Ishikawa (cell line): Measurements from ENCODE around the gene NUP210.

Experiments
- RAD21 ChIP-seq: IDR thresholded peaks from 2 replicates; pipeline ENCODE4 v1.6.1; 2012; ENCODE audit warnings: low read depth
- YY1 ChIP-seq: IDR thresholded peaks from 2 replicates; pipeline ENCODE4 v1.6.1; 2012; ENCODE audit warnings: low read depth
- TF ChIP-seq, protein P1 (sequence below): IDR thresholded peaks from 2 replicates; pipeline ENCODE4 v1.6.1; 2012; ENCODE audit warnings: low read depth, mild to moderate bottlenecking
- TF ChIP-seq, protein P2 (sequence below): IDR thresholded peaks from 2 replicates; pipeline ENCODE4 v1.6.1; 2012

DNA sequence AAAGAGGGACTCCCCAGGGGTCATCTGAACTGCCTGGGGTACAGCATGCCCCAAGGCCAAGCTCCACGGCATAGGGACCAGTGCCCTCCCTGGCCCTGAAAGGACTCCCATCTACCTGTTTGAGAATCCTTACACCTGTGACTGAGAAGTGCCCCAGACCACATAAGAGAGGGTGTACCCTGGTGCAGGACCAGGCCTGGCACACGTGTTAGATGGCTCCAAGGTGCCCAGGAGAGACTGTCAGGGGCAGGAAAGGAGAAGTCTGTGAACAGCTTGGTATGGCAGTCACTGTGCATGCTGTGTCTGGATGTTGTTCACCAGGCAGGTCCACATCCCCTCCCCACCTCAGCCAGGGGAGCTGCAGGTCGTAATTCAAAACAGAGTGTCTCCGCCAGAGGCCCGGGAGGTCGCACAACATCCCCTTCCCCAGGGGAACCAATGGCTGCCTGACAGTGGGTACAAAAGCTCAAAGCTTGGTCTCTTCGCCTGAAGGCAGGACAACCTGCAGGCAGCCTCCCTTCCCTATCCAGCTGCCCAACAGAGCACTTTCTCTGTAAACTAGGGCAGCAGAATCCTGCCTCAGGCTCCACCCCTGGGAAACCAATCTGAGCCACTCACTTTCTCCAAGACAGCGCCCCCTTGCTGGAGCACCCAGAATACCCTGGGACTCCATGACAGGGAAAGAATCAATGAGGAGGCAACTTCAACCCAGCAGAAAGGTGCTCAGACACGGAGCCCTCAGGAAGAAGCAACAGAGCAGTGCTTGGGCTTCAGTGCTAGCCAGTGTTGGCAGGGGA, 3.9 kb downstream of the NUP210 start:
- TF ChIP-seq YY1 = no peak
- TF ChIP-seq, protein P1, sequence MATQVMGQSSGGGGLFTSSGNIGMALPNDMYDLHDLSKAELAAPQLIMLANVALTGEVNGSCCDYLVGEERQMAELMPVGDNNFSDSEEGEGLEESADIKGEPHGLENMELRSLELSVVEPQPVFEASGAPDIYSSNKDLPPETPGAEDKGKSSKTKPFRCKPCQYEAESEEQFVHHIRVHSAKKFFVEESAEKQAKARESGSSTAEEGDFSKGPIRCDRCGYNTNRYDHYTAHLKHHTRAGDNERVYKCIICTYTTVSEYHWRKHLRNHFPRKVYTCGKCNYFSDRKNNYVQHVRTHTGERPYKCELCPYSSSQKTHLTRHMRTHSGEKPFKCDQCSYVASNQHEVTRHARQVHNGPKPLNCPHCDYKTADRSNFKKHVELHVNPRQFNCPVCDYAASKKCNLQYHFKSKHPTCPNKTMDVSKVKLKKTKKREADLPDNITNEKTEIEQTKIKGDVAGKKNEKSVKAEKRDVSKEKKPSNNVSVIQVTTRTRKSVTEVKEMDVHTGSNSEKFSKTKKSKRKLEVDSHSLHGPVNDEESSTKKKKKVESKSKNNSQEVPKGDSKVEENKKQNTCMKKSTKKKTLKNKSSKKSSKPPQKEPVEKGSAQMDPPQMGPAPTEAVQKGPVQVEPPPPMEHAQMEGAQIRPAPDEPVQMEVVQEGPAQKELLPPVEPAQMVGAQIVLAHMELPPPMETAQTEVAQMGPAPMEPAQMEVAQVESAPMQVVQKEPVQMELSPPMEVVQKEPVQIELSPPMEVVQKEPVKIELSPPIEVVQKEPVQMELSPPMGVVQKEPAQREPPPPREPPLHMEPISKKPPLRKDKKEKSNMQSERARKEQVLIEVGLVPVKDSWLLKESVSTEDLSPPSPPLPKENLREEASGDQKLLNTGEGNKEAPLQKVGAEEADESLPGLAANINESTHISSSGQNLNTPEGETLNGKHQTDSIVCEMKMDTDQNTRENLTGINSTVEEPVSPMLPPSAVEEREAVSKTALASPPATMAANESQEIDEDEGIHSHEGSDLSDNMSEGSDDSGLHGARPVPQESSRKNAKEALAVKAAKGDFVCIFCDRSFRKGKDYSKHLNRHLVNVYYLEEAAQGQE = no peak
- TF ChIP-seq, protein P2, sequence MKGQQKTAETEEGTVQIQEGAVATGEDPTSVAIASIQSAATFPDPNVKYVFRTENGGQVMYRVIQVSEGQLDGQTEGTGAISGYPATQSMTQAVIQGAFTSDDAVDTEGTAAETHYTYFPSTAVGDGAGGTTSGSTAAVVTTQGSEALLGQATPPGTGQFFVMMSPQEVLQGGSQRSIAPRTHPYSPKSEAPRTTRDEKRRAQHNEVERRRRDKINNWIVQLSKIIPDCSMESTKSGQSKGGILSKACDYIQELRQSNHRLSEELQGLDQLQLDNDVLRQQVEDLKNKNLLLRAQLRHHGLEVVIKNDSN = no peak
- no peak for TF ChIP-seq RAD21
